GM18499 (cell line): Measurements from ENCODE around the gene RETSAT.

Source experiments
- ATAC-seq: cut with Tn5 transposase; IDR thresholded peaks from one replicate; pipeline ENCODE4 v1.9.1; 2021; ENCODE audit warnings: moderate number of reproducible peaks; ENCODE audit not compliant: insufficient read depth, unreplicated experiment

Gene RETSAT

GRCh38 chr2:85354286-85355072 lies at the start of gene RETSAT, which contains the start of gene ELMOD3:
TSS of gene RETSAT (minus strand) at chr2:85354528. CDS start at chr2:85354507, 21 bp downstream.
TSS of gene ELMOD3 (plus strand) at chr2:85354769. CDS start at chr2:85357199, 2,430 bp downstream.
- peak; percentile 92 for ATAC-seq

GRCh38 chr2:85401844-85402243 lies 47.5 kb upstream of the RETSAT start:
- ATAC-seq = no peak

GRCh38 chr2:85401464-85401805 lies 47.1 kb upstream of the RETSAT start:
- ATAC-seq = no peak

- no peak for ATAC-seq
Measured at GRCh38 chr2:85400541-85401463, 46.5 kb upstream of the RETSAT start.

DNA sequence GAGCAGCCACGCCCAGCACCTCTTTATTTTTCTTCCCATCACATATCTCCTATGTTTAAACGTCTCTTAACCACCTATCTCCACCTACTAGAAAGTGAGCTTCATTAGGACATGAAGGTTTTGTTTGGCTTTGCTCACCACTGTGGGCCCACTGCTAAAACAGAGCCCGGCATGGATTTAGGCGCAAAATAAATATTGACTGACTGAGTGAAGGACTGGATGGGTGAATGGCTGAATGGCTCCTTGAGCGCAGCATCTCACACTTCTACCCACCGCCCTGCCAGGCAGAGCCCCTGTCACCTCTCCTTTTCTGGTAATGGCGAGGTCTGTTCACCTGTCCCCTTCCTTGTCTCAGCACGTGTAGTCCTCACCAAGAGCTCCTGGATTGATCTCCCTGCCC lies 45.7 kb upstream of the RETSAT start:
- no peak for ATAC-seq

DNA sequence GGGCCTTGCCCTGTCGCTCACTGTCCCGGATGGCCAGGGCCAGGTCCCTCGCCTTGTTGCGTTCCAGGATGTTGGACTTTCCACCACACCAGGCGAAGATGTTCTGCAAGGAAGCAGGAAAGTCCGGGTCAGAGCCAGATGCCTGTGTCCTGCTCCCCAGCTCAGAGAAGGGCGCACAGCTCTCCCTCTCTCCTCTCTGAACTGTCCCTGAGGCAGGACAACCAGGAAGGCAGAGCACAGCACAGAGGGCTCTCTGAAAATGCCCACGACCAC lies 44.8 kb upstream of the RETSAT start:
- no peak for ATAC-seq

- ATAC-seq = no peak
Measured at GRCh38 chr2:85398426-85399182, 44.3 kb upstream of the RETSAT start.

DNA sequence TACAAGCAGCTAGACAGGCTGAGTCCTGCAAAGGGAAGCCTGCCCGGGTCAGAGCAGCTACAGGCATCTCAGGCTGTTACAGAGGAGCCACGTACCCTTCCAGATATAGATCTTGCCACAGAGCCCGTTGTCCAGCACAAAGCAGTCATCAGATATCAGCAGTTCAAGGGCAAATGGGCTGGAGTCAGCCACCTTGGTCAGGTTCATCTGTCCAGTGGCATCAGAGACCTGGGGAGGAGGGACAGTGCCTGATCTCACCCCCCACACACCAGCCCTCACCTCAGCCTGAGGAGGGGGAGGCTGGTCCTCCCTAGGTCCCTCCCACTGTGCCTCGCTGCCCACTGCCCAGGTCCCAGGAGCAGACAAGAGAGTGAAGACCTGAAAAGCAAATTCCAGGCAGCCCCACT lies 43.6 kb upstream of the RETSAT start:
- ATAC-seq = no peak

- no peak for ATAC-seq
Measured at GRCh38 chr2:85396531-85397470, 42.5 kb upstream of the RETSAT start.

- no peak for ATAC-seq
Measured at GRCh38 chr2:85395912-85396475, 41.7 kb upstream of the RETSAT start.

- no peak for ATAC-seq
Measured at GRCh38 chr2:85394976-85395375, 40.6 kb upstream of the RETSAT start.

GRCh38 chr2:85394261-85394681 lies 39.9 kb upstream of the RETSAT start:
- no peak for ATAC-seq

- ATAC-seq = no peak
Measured at GRCh38 chr2:85393836-85394235, 39.5 kb upstream of the RETSAT start.

DNA sequence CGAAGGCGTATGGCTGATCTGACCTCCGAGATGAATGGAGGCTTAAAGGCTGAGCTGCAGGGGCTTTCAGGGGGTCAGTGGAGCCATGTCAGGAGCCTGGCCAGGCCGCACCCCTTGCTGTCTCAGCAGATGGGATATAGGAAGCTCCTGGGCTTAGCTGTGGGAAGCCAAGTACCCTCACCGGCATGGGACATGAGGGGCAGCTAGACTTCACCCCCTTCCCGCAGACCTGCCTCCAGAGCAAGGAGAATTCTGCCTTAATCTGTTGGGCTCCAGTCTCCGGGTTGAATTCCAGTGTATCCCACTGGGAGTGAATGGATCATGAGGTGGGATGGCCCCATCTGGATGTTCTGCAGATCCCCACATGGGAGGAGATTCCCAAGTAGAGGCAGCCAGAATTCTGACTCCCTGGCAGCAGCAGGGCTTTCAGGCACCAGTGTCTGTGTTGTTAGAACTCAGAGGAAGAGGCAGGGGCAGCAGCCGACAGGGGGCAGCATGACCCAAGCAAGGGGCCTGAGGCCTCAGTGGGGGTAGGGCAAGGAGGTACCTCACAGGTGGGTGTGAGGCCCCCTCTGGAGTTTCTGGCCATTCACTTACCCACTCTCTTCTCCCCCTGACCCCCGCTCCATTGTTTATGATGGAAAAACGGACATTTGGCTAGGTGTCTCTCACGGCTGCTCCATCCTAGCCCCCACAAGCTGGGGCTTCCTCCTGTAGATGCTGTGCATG lies 36.8 kb upstream of the RETSAT start:
- ATAC-seq = no peak

- no peak for ATAC-seq
Measured at GRCh38 chr2:85388878-85389538, 34.7 kb upstream of the RETSAT start.

- ATAC-seq = no peak
Measured at GRCh38 chr2:85387754-85388153, 33.4 kb upstream of the RETSAT start.

- ATAC-seq = no peak
Measured at GRCh38 chr2:85385746-85386145, 31.4 kb upstream of the RETSAT start.

- ATAC-seq = no peak
Measured at GRCh38 chr2:85383850-85384249, 29.5 kb upstream of the RETSAT start.
